HCT116 (cell line): Measurements from ENCODE around the gene CAPZB.

Source experiments
- EZH2 ChIP-seq: fragments of 200-600 bp; sonication (generic); IDR thresholded peaks from 2 replicates; pipeline ENCODE4 v1.6.1; 2017; ENCODE audit warnings: antibody characterized with exemption, mixed run types
- JUND ChIP-seq: IDR thresholded peaks from 2 replicates; pipeline ENCODE4 v1.6.1; 2012

DNA sequence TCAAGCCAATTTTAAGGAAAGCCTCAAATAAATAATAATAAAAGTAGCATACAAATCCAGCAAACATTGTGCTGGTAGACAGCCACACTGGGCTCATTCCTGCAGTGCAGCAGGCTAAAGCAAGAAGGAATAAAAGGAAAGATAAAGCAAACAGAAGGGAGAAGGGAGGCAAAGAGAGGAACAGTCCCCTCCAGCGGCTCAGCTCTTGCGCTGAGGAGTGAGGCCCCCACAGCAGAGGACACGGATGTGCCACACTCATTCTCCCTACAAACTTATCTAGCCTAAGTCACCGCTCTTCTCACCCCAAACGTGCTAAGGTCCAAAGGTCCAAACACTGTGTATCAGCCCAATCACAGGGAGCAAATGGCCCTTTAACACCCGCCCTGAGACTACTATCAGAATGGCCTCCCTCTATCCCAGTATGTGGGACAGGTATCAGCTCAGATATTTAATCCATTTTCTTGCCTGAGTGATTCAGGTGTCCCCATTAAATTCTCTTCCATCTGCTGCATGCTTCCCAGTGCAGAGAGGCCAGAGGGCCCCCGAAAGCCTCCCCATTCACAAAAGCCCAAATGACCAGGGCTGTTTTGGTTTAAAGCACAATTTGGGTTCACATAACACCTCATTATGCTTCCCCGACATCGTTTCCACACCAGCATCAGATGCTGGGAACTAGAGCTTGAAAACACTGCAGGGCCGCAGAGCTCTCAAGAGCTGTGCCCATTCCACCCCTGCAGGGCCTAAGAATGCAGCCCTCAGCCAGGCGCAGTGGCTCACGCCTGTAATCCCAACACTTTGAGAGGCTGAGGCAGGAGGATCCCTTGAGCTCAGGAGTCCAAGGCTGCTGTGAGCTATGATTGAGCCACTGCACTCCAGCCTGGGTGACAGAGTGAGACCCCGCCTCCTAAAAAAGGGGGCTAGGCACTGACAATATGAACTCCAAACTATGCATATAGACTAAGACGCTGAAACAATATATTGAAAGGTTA, 17.8 kb downstream of the CAPZB start:
- TF ChIP-seq JUND (no peak), EZH2 (no peak)
